ENCODE data around the gene NEDD9.

- TF ChIP-seq POLR2AphosphoS5 (IDR thresholded peaks at IDR 0.05; ENCODE audit: low read length) (no peak), POLR2A (IDR thresholded peaks at IDR 0.05; ENCODE audit: low read depth, low read length) (no peak), SIN3A (IDR thresholded peaks at IDR 0.05; ENCODE audit: low read depth, low read length) (no peak), KLF5 (IDR thresholded peaks at IDR 0.05; ENCODE audit: partially characterized antibody) (no peak), RBBP5 (conservative IDR thresholded peaks at IDR 0.05) (no peak), SPI1 (IDR thresholded peaks at IDR 0.05; ENCODE audit: borderline replicate concordance, insufficient read depth, low read depth, low read length) (no peak), EGR1 (IDR thresholded peaks at IDR 0.05; ENCODE audit: borderline replicate concordance in 1 of 2, low read depth in 2 of 2, low read length in 2 of 2) (no peak)
Observed at GRCh38 chr6:11193434-11193833, 39.0 kb downstream of the NEDD9 start.

Data from GM12878 (cell line).